Stomach (tissue), 4 donors: ENCODE measurements around the gene KIF3B.

ENCODE experiments used
- CTCF ChIP-seq, 7 experiments: fragments of 450-650 bp in 4 of 7; fragments of 200-600 bp in 3 of 7; sonication (generic) in 3 of 7; IDR thresholded peaks; one replicate each; pipeline ENCODE4 v1.5.1; 2016 to 2019; ENCODE audit warnings: antibody characterized with exemption in 7 of 7, control low read depth in 2 of 7, mild to moderate bottlenecking in 1 of 7
- POLR2A ChIP-seq, 4 donors: fragments of 450-650 bp; IDR thresholded peaks; one replicate each; pipeline ENCODE4 v1.6.1; 2016; ENCODE audit warnings: antibody characterized with exemption in 4 of 4, control low read depth in 2 of 4, mild to moderate bottlenecking in 1 of 4, moderate library complexity in 1 of 4

DNA sequence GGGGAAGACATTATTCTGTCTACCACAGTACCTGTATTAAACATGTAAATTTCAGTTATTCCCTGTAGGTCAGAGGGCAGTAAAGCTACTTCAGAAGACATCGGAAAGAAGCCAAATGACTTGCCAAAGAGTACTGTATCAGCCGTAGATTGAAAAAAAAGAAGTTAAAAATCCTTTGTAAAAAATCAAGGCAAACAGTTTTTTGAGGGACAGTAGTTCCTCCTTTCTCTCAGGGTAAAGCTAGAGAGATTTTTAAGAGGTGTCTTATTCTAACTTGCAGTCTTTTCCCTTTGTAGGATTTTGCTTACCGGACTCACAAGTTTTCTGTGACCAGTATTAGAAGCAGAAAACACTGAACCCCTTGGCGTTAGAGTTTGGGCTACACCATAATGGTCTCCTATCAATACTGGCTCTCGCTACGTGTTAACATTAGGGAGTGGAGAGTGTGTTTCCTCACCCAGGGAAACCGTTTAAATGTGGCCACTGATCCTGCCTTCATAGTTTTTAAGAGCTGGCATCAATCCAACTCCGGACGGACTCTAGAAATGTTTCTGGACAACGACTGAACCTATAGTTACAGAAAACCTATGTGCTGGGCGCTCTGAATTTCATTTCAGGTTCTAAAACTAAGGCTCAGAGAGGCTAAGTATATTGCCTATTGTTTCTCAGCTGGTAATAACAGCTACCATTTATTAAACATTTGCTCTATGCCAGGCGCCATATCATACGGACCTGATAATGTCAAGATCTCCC, 79.3 kb downstream of the KIF3B start:
- TF ChIP-seq POLR2A (IDR thresholded peaks at IDR 0.05) (no peak), CTCF (IDR thresholded peaks at IDR 0.05) (no peak)
